K562 (cell line): ENCODE data around the gene RNF26. TPM values are rescaled to one million over a fixed set of nuclear protein-coding genes. Genes with fewer than 3 reads are reported as not detected.

ENCODE experiments used
- ATAC-seq: fragments of 200-7000 bp; cut with Tn5 transposase; 3 replicates; pipeline ENCODE4 v1.9.1; 2020; ENCODE audit warnings: moderate library complexity
- BruUV-seq: library from RNA; stranded (reverse); fragments of 400-500 nt; replicated peaks from 2 replicates; lab custom pipeline; 2021; lab: Mats Ljungman, UMichigan
- CTCF ChIA-PET: fragments of 300-600 bp; formaldehyde crosslinking; extraction: SDS; loops from one replicate; lab custom pipeline; 2021; ENCODE audit warnings: low intra/inter-chr PET ratio; lab: Yijun Ruan, JAX
- POLR2A ChIA-PET: fragments of 300-600, 350-650 bp; sonication (Branson Sonifier 250); formaldehyde crosslinking; extraction: SDS; loops from one replicate; lab custom pipeline; 2021; ENCODE audit warnings: antibody characterized with exemption, inconsistent platforms; lab: Yijun Ruan, JAX
- DNase-seq, 4 experiments: peaks; one replicate each; pipeline versions ENCODE4 v3.0.0 to v3.0.0-alpha.2; 2011 to 2018; ENCODE audit warnings: low spot score in 3 of 4, mixed read lengths in 3 of 4; ENCODE audit errors: extremely low read depth in 1 of 4
- FAIRE-seq: peaks from 2 replicates; lab custom pipeline; 2011; peaks lifted over from hg19 to GRCh38; lab: Jason Lieb, UNC
- H2AFZ ChIP-seq: 2 replicates; pipeline ENCODE4 v1.6.0; 2011; ENCODE audit warnings: low read depth, low read length, control low read depth, inconsistent platforms
- H3K27ac ChIP-seq: fragments of 200-600 bp; 3 replicates; pipeline ENCODE4 v1.8.0; 2011; ENCODE audit warnings: low read depth, mild to moderate bottlenecking, control low read depth, inconsistent platforms, low read length, moderate library complexity, mixed read lengths; ENCODE audit errors: extremely low read depth
- H3K27me3 ChIP-seq, 2 experiments: fragments of 300-600 bp in 1 of 2; 2 replicates in 1 of 2; 3 replicates in 1 of 2; pipeline versions ENCODE4 v1.6.0 to v1.8.0; 2011; ENCODE audit warnings: inconsistent platforms in 2 of 2, low read length in 2 of 2, mild to moderate bottlenecking in 1 of 2, mixed read lengths in 1 of 2, moderate library complexity in 1 of 2; ENCODE audit not compliant: control insufficient read depth in 2 of 2, insufficient read depth in 2 of 2
- H3K36me3 ChIP-seq: fragments of 300-600 bp; 3 replicates; pipeline ENCODE4 v1.8.0; 2011; ENCODE audit warnings: mild to moderate bottlenecking, low read length, inconsistent platforms; ENCODE audit not compliant: control insufficient read depth, insufficient read depth
- H3K4me1 ChIP-seq, 2 experiments: fragments of 200-600 bp in 1 of 2; replicated peaks in 1 of 2; 2 replicates in 1 of 2; 3 replicates in 1 of 2; pipeline versions ENCODE4 v1.5.1 to v1.8.0; 2011; ENCODE audit warnings: inconsistent platforms in 2 of 2, low read length in 2 of 2, mild to moderate bottlenecking in 1 of 2, mixed read lengths in 1 of 2, moderate library complexity in 1 of 2; ENCODE audit not compliant: control insufficient read depth in 2 of 2, insufficient read depth in 2 of 2
- H3K4me2 ChIP-seq: 2 replicates; pipeline ENCODE4 v1.6.1; 2011; ENCODE audit warnings: low read length, control low read depth, inconsistent platforms, mixed read lengths; ENCODE audit not compliant: insufficient read depth
- H3K4me3 ChIP-seq: fragments of 200-600 bp; sonication (generic), shearing (Covaris generic); 2 replicates; pipeline ENCODE4 v1.5.1; 2016; ENCODE audit warnings: control low read depth, inconsistent platforms
- H3K79me2 ChIP-seq: fragments of 200-600 bp; 3 replicates; pipeline ENCODE4 v1.8.0; 2011; ENCODE audit warnings: low read length, inconsistent platforms; ENCODE audit not compliant: control insufficient read depth, insufficient read depth
- H3K9ac ChIP-seq, 2 experiments: 2 replicates each; pipeline versions ENCODE4 v1.6.0 to v1.6.1; 2011; ENCODE audit warnings: low read depth in 2 of 2, low read length in 2 of 2, control low read depth in 1 of 2, inconsistent platforms in 1 of 2, mild to moderate bottlenecking in 1 of 2, mixed read lengths in 1 of 2; ENCODE audit not compliant: insufficient read depth in 1 of 2
- H3K9me1 ChIP-seq: one replicate; pipeline ENCODE4 v1.6.0; 2011; ENCODE audit warnings: inconsistent platforms, mild to moderate bottlenecking, low read length, moderate library complexity; ENCODE audit not compliant: control insufficient read depth, insufficient read depth
- H3K9me3 ChIP-seq: replicated peaks from 2 replicates; pipeline ENCODE4 v1.5.1; 2011; ENCODE audit warnings: low read depth, low read length, inconsistent platforms; ENCODE audit not compliant: control insufficient read depth, insufficient read depth
- H4K20me1 ChIP-seq: replicated peaks from 2 replicates; pipeline ENCODE4 v1.6.1; 2011; ENCODE audit warnings: low read length, inconsistent platforms, mixed read lengths; ENCODE audit not compliant: control insufficient read depth, insufficient read depth
- CREBBP ChIP-seq: IDR thresholded peaks from one replicate; pipeline ENCODE4 v1.6.1; 2012; ENCODE audit warnings: low read depth, mild to moderate bottlenecking, control low read depth, inconsistent platforms, low read length
- GATAD2A ChIP-seq: fragments of 450-650 bp; IDR thresholded peaks from 2 replicates; pipeline ENCODE4 v1.6.1; 2017
- HDGF ChIP-seq: fragments of 450-650 bp; IDR thresholded peaks from 2 replicates; pipeline ENCODE4 v1.6.1; 2016
- NR1H2 ChIP-seq: sonication (generic); formaldehyde crosslinking; IDR thresholded peaks from 2 replicates; pipeline ENCODE4 v1.4.0; 2020; ENCODE audit warnings: mild to moderate bottlenecking, missing genetic modification reagents
- SP1 ChIP-seq: sonication (generic); formaldehyde crosslinking; IDR thresholded peaks from 2 replicates; pipeline ENCODE4 v1.8.1; 2022; ENCODE audit warnings: mild to moderate bottlenecking, missing genetic modification reagents
- ZBED1 ChIP-seq: IDR thresholded peaks from 2 replicates; pipeline ENCODE4 v1.6.1; 2014
- WGBS: fragments of 100-300 bp; shearing (Covaris generic); methylation state at CpG from one replicate; pipeline ENCODE4 v1.1.6; 2016; ENCODE audit warnings: low coverage, mixed read lengths; ENCODE audit not compliant: insufficient coverage; ENCODE audit errors: missing lambda C conversion rate; 5-methylcytosine and 5-hydroxymethylcytosine counted together
- in situ Hi-C: fragments of 300-500 bp; cut with MboI; formaldehyde crosslinking; loops from 4 replicates; pipeline ENCODE4 v1.15.0; 2018; ENCODE audit warnings: inconsistent platforms, mixed read lengths
- intact Hi-C: fragments of 100-400 bp; cut with micrococcal nuclease; formaldehyde crosslinking; loops from 2 replicates; pipeline ENCODE4 v1.14.2; 2022
- polyA plus RNA-seq, 8 experiments: library from polyadenylated mRNA; depleted of rRNA in 4 of 8; stranded (reverse) in 5 of 8; unstranded in 3 of 8; fragments of >200 nt; fragmentation: Nextera tagmentation in 2 of 8; fragmentation: Illumina TruSeq in 1 of 8; extraction: Ambion mirVana in 2 of 8; extraction: Trizol in 1 of 8; gene quantifications; 2 replicates each; pipeline versions ENCODE4 v1.2.1 to v1.2.3, GENCODE V29; 2011 to 2014; ENCODE audit warnings: inconsistent platforms in 1 of 8, missing spikeins in 1 of 8
- total RNA-seq, 7 experiments: library from RNA; depleted of rRNA in 6 of 7; stranded (reverse); fragments of >200 nt in 6 of 7; fragmentation: Illumina TruSeq in 2 of 7; extraction: Trizol in 2 of 7; gene quantifications; 2 replicates each; pipeline versions ENCODE4 v1.2.1 to v1.2.3, GENCODE V29; 2011 to 2021; ENCODE audit warnings: low replicate concordance in 1 of 7

RNF26 gene
- total and polyA plus RNA-seq, 9 of the 15 experiments (the other 6 are each of a cell fraction or from before 2014, with no cell fraction given), result 5.3 to 53.6 (median 12.7) TPM

GRCh38 chr11:119341222-119342022, 7.1 kb downstream of the RNF26 start:
- Histone ChIP-seq H4K20me1 (no peaks in the 10 kb centered on the region; the same call in 1 of the 2 replicates), H3K4me1 (peaks cover 23 to 58% of the 10 kb centered on the region in 2 experiments; a peak in 4 of 5 replicates), H2AFZ (no peak overlapping the region), H3K4me3 (no peak overlapping the region), H3K4me2 (no peak overlapping the region), H3K36me3 (peaks cover 9% of the 10 kb centered on the region; the same call in 1 of the 3 replicates), H3K9me3 (no peaks in the 10 kb centered on the region), H3K27ac (no peak overlapping the region), H3K9me1 (no peaks in the 10 kb centered on the region), H3K79me2 (peaks cover 10% of the 10 kb centered on the region; the same call in 2 of the 3 replicates), H3K9ac (peak overlapping the region in 1 of 2 experiments; percentile 43; a peak in 1 of 4 replicates), H3K27me3 (peaks cover 0 to 19% of the 10 kb centered on the region in 2 experiments; a peak in 3 of 5 replicates)
- CTCF ChIA-PET, result no interaction called here
- POLR2A ChIA-PET, result interaction anchor here (0.7 kb wide), 1 partner anchor 1072 kb away, joined by 3 read pairs; no protein-coding TSS in a partner anchor
- 33% methylated on average over 12 of the region's 16 CpGs for WGBS
- ATAC-seq (no peak), FAIRE-seq (no peak), DNase-seq (no peak)
- 0 out of 2 replicates have a peak, but pooled peaks have one; percentile 30 for TF ChIP-seq SP1 (CRISPR knock-in tag)
- TF ChIP-seq CREBBP, result no peak
- TF ChIP-seq GATAD2A, result no peak
- TF ChIP-seq ZBED1, result no peak
- TF ChIP-seq NR1H2 (CRISPR knock-in tag), result 0 out of 2 replicates have a peak, but pooled peaks have one; percentile 55
- TF ChIP-seq HDGF, result no peak
- in situ Hi-C loops (no loop called here), intact Hi-C loops (no loop called here)
- no TSS peak for BruUV-seq
